Measurements from ENCODE around the gene AFAP1.

The AFAP1 gene

DNA sequence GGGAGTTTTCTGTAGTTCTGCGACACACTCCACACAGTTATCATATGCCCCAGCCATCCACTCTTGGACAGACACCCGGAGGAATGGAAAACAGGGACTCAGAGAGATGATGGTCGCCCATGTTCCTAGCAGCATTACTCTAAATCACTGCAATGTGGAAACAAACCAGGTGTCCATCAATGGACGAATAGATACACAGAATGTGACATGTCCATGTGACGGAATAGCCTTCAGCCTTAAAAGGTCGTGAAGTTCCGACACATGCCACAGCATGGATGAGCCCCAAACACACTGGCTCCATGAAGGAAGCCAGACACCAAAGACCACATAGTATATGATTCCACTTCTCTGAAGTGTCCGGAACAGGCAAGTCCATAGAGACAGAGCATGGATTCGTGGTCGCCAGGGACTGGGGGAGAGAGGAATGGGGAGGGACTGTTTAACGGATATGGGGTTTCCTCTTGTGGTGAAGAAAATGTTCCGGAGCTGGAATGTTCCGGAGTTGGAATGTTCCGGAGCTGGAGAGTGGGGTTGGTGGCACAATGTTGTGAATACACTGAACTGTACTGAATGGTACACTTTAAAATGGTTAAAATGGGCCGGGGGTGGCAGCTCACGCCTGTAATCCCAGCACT, 28.7 kb upstream of the AFAP1 start:
- peak; percentile 65 for DNase-seq (ENCODE audit: low read depth)
- no peak overlapping the region for H3K4me3 ChIP-seq (replicated peaks; ENCODE audit: low read depth, low read length)
- TF ChIP-seq, protein P1, sequence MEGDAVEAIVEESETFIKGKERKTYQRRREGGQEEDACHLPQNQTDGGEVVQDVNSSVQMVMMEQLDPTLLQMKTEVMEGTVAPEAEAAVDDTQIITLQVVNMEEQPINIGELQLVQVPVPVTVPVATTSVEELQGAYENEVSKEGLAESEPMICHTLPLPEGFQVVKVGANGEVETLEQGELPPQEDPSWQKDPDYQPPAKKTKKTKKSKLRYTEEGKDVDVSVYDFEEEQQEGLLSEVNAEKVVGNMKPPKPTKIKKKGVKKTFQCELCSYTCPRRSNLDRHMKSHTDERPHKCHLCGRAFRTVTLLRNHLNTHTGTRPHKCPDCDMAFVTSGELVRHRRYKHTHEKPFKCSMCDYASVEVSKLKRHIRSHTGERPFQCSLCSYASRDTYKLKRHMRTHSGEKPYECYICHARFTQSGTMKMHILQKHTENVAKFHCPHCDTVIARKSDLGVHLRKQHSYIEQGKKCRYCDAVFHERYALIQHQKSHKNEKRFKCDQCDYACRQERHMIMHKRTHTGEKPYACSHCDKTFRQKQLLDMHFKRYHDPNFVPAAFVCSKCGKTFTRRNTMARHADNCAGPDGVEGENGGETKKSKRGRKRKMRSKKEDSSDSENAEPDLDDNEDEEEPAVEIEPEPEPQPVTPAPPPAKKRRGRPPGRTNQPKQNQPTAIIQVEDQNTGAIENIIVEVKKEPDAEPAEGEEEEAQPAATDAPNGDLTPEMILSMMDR (IDR thresholded peaks at IDR 0.05; ENCODE audit: low read length, missing control alignments), result no peak

DNA sequence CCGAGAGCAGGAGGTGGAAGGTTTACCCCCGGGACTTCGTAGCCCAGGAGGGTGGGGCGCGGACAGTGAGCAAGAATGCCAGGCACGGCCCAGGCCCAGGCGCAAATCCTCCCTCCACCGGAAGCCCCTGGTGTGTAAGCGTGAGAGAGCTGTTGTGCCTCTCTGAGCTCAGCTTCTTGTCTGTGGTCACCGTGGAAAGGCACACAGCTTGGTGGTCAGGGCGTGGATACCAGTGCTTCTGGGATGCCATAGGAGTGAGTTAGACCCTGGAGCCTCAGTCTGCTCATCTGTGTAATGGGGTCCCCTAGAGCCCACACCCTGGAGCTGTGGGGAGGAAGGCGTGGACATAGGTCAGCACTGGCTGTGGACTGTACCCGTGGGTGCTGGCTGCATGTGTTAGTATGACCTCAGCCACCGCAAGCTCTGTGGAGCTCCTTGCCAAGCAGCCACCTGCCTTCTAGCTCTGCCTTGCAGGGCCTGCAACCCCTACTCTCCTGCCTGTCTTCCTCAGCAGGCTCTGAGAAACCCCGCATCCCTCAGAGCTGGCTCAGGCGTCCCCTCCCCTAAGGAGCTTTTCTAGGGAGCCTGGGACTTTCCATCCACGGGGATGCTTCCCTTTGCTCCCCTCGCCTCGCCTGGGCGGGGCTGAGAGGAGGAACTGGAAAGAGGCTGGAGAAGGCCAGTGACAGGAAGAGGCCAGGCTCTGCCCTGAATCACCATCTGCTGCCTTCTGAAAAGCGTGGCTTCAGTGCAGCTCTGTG, 28.0 kb upstream of the AFAP1 start:
- TF ChIP-seq, protein P1 (IDR thresholded peaks at IDR 0.05; ENCODE audit: low read length, missing control alignments), result no peak
- DNase-seq (ENCODE audit: low read depth), result peak; percentile 56
- no peak overlapping the region for H3K4me3 ChIP-seq (replicated peaks; ENCODE audit: low read depth, low read length)

DNA sequence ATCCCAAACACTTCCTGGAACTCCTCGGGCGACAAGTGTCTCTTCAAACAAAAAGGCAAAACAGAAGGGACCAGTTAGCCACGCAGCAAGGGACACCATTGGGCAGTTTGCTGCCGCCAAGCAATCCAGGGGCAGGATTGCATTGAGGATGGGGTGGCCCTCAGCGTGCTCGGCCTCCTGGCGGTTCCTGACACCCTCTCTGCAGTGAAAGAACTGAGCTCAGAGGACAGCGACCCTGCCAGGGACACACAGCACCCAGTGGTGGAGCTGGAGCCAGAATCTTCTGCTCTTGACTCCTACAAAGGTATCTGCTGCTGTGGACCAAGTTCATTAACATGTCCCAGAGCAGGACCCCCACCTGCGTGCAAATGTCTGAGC, 27.4 kb upstream of the AFAP1 start:
- DNase-seq (ENCODE audit: low read depth), result no peak
- TF ChIP-seq, protein P1 (IDR thresholded peaks at IDR 0.05; ENCODE audit: low read length, missing control alignments), result no peak
- H3K4me3 ChIP-seq (replicated peaks; ENCODE audit: low read depth, low read length), result no peak overlapping the region

DNA sequence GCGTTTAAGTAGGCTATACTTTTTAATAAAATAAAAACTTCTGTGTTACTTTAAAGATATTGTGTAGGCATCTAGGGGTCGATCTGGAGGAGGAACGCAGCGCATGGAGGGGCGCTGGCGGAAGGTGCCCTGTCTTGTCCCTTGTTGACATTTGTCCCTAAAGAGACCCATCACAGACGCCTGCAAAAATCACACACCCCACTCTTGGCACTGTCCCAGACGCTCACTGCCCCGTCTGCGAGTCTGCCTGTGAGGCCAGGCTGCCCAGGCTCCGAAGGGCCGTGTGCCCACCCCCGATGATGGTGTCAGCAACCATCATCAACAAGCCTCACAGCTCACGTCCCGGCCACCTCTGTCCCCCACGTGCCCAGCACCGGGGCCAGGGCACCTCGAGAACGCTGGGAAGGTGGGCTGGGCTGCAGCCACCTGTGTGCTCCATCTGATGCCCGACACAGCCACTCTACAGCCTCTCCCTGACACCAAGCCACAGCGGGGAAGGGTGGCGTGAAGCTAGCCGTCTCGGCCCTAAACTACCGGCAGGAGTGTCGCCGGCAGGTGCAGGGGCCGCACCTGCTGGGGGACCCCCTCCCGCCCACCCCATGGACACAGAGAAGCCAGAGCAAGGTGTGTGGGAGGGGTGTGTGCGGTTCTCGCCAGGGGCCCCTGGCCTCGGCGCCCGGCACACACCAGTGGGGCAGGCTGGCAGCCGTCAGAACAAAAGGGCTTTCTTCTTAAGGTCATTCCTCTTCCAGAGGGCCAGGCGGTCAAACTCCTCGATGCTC, 26.8 kb upstream of the AFAP1 start:
- DNase-seq (ENCODE audit: low read depth), result no peak
- TF ChIP-seq, protein P1 (IDR thresholded peaks at IDR 0.05; ENCODE audit: low read length, missing control alignments), result no peak
- H3K4me3 ChIP-seq (replicated peaks; ENCODE audit: low read depth, low read length), result no peak overlapping the region

DNA sequence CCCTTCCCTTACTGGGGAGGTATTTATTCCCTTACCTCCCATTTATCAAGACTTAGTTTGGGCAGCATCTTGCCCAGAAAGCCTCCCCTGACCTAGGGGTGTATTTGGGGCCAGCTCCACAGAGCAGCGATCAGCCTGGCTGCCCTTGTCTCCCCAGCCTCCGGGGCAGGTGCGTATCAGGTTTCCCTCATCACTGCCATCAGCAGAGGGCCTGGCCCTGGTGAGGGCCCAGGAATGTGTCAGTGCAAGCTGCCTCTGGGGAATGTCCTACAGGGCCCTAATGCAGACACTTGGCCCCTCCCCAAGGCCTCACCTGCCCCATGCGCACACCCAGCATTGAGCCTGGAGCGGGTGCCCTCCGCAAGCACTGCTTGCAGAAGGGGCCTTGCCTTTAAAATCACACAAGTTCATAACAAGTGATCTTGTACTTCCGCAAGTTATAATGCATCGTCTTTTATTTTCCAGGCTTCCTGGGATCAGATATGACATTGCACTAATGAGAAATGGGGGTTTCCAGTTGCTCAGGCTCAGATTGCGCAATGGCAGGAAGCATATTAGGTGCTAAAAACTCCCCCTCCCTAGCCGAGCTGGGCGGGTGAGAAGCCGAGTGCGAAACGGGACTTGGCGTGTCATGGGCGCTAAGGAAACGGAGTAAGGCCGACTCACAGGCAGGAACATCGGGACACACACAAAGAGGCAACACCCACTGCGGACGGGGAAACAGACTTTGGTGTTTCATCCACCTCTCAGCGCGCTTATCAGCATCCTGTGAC, 25.4 kb upstream of the AFAP1 start:
- DNase-seq (ENCODE audit: low read depth), result peak; percentile 87
- H3K4me3 ChIP-seq (replicated peaks; ENCODE audit: low read depth, low read length), result no peak overlapping the region
- TF ChIP-seq, protein P1 (IDR thresholded peaks at IDR 0.05; ENCODE audit: low read length, missing control alignments), result no peak

DNA sequence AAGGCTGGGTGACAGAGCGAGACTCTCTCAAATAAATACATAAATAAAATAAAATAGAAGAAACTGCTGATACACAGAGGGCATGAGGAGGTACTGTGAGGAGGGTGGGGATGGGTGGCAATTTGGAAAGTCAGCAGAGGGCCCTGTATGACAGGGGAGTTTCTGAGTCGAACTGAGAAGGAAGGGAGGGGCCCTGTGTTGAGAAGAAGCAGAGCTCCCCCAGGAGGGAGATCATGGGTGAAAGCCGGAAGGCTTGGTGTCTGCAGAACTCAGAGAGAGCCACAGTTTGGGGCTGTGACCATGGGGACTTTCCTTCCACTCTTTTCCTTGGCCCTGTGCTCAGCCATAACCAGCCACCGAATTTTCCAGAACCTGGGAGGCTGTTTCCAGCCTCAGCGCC, 24.8 kb upstream of the AFAP1 start:
- H3K4me3 ChIP-seq (replicated peaks; ENCODE audit: low read depth, low read length), result no peak overlapping the region
- TF ChIP-seq, protein P1 (IDR thresholded peaks at IDR 0.05; ENCODE audit: low read length, missing control alignments), result no peak
- DNase-seq (ENCODE audit: low read depth), result no peak

Measured in fibroblast of pulmonary artery (primary cell).